Coronary artery (tissue), 2 donors: Measurements from ENCODE around the gene SNAPC3.

ENCODE experiments used
- DNase-seq: peaks from one replicate; pipeline ENCODE4 v3.0.0-alpha.2; 2017; ENCODE audit warnings: low spot score
- H3K27ac ChIP-seq, 2 donors: fragments of 200-600 bp; sonication (generic); one replicate each; pipeline ENCODE4 v1.5.1; 2016 to 2019
- H3K4me3 ChIP-seq: fragments of 200-600 bp; sonication (generic); 2 replicates; pipeline ENCODE4 v1.5.1; 2016; ENCODE audit warnings: mild to moderate bottlenecking, moderate library complexity
- TF ChIP-seq, protein P1 (sequence below): fragments of 200-600 bp; sonication (generic); IDR thresholded peaks from one replicate; pipeline ENCODE4 v1.5.1; 2019; ENCODE audit warnings: antibody characterized with exemption

SNAPC3 gene

DNA sequence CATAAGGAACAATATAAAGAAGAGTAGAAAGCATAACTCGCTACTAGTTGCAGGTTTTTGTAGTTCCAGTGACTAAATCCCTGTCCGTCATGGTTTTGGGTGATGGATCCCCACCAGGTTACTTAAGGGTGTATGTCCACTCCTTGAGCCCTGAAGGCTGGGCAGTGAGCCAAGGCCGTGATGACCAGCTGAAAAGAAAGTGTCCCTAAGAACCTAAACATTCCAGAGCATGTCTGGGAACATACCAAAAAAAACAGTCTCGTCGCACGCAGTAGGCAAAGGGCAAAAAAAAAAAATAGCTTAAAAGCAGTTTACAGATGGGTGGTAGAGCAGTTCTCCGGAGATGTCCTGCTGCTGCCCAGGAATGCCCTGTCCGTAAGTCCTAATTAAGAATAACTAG is 21.4 kb upstream of the SNAPC3 start:
- Histone ChIP-seq H3K4me3 (peak overlapping the region; percentile 31), H3K27ac (peak overlapping the region; percentile 3 to 83)
- TF ChIP-seq, protein P1, sequence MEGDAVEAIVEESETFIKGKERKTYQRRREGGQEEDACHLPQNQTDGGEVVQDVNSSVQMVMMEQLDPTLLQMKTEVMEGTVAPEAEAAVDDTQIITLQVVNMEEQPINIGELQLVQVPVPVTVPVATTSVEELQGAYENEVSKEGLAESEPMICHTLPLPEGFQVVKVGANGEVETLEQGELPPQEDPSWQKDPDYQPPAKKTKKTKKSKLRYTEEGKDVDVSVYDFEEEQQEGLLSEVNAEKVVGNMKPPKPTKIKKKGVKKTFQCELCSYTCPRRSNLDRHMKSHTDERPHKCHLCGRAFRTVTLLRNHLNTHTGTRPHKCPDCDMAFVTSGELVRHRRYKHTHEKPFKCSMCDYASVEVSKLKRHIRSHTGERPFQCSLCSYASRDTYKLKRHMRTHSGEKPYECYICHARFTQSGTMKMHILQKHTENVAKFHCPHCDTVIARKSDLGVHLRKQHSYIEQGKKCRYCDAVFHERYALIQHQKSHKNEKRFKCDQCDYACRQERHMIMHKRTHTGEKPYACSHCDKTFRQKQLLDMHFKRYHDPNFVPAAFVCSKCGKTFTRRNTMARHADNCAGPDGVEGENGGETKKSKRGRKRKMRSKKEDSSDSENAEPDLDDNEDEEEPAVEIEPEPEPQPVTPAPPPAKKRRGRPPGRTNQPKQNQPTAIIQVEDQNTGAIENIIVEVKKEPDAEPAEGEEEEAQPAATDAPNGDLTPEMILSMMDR: no peak
- DNase-seq: no peak

DNA sequence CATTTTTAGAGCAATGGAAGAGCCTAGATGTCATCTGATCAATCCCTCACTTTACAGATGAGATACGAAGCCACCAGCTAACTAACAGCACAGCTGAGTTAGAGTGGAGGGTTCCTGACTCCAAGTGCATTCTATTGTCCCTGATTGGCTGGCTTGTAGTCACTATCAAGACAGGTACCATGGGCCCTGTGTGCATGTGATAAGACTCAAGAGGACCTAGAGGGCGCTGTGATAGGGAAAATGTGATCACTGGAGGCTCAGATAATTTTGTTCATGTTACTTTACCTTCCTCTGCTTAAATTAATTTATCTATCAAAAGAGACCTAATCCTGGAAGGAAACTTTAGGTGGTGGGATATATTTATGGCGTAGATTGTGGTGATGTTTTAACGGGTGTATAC is 19.5 kb upstream of the SNAPC3 start:
- no peak for DNase-seq

GRCh38 chr9:15404171-15404570 is 18.5 kb upstream of the SNAPC3 start:
- DNase-seq: peak; percentile 79
- no peak overlapping the region for H3K4me3 ChIP-seq
- H3K27ac ChIP-seq: peak overlapping the region in 1 of 2 donors; percentile 54
- TF ChIP-seq, protein P1: no peak

More for the DNA sequence above, 19.5 kb upstream of the SNAPC3 start:
- TF ChIP-seq, protein P1: no peak
- Histone ChIP-seq H3K4me3 (no peak overlapping the region), H3K27ac (peak overlapping the region in 1 of 2 donors; percentile 54)

DNA sequence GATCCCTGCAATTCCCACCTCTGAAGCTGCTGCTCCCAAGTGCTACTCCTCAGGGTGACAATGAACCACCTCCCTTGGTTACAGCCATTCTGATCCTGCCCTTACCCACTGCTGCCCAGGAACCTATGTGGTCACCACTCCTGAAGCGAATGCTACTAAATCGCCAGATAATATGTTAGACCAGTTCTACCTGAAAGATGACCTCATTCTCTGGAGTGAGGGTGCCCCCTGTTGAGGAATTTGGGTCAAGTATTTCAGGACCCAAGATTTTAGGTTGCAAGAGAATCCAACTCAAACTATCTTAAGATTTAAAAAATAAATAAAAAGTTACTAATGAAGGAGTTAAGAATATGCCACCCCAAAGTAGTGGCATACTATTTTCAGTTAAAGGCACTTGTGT is 5.8 kb upstream of the SNAPC3 start:
- TF ChIP-seq, protein P1: no peak
- no peak for DNase-seq
- Histone ChIP-seq H3K4me3 (no peak overlapping the region), H3K27ac (no peak overlapping the region)

DNA sequence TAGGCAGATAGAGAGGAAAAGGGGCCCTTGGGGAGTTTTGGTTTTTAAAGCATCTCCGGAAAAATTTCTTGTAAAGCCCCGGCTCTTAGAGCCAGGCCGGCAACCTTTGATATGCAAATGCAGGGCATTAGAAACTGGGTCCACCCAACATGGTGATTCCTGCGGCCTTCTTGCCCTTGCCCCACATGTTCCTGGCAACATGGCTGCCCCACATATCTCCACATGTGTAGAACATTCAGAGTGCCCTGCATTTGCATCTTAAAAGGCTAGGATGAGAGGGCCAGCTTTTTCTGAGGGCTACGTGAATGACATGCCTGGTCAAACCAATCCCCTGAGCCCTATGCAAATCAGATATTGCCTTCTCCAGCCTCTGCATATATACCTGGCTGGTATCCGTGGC is 5.0 kb upstream of the SNAPC3 start:
- TF ChIP-seq, protein P1: no peak
- DNase-seq: no peak
- H3K4me3 ChIP-seq: no peak overlapping the region
- no peak overlapping the region for H3K27ac ChIP-seq

GRCh38 chr9:15420796-15421195 is 1.9 kb upstream of the SNAPC3 start:
- no peak for DNase-seq
- TF ChIP-seq, protein P1: no peak

DNA sequence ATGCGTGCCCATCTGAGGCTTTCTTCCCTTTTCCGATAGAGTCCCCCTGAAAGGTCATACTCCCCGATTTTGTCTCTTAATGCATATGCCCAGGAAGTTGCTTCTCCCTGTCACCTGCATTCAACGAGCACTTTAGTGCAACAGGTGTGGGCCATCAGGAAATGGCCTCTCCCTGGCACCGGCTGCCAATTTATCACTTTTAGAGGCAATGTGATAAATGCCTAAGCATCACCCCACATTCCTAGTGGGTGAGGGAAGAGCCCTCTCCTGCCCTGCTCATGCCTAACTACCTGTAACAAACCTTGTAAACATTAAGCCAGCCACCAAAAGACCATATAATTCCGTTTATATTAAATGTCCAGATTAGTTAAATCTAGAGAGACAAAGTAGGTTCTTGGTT is 1.1 kb upstream of the SNAPC3 start:
- Histone ChIP-seq H3K4me3 (no peak overlapping the region), H3K27ac (no peak overlapping the region)
- TF ChIP-seq, protein P1: no peak
- no peak for DNase-seq

More at GRCh38 chr9:15420796-15421195, 1.9 kb upstream of the SNAPC3 start:
- Histone ChIP-seq H3K27ac (no peak overlapping the region), H3K4me3 (no peak overlapping the region)
